HG03097 (cell line): ENCODE data around the gene RNF4.
"Not testable (repeated sequence)": the region's sequence is repeated elsewhere in the genome, so short reads cannot be mapped to it uniquely, and the experiment has no call there.

ENCODE experiments used
- ATAC-seq: cut with Tn5 transposase; IDR thresholded peaks from one replicate; pipeline ENCODE4 v1.9.1; 2021; ENCODE audit not compliant: unreplicated experiment, low FRiP score

The RNF4 gene

DNA sequence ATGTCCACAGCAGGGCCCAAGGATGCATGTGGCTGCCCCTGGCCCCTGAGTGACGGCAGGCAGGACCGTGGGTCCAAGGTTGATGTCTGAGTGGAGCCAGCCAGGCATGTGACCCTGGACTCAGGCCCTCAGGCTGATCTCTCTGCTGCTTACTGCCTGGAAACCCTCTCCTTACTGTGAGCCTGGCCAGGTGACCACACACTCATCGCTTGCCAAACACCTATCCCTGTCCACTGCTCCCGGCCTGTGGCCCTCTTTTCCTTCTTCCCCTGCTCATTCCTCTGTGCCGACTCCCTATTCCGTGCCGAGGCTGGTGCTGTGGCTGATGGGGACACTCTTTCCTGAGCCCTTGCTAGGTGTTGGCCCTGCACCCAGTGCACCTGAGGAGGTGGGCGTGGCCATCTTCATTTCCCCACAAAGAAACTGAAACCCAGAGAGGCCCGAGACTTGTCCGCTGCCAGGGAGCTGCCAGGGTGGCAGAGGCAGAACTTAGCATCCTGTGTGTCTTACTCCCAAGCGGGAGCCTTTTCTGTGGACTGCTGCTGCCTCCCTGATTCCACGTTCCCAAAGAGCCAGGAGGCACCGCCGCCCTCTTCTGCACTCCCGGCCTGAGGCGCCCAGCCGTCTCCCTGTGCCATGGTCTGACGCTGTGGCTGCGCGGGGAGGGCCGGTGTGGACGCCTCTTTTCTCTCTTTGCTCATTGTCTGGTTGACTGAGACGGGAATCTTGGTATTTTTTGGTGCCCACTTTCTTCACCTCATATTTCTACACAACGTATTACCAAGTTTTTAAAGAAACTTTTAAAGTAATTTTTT lies 11.2 kb upstream of the RNF4 start:
- no peak for ATAC-seq

DNA sequence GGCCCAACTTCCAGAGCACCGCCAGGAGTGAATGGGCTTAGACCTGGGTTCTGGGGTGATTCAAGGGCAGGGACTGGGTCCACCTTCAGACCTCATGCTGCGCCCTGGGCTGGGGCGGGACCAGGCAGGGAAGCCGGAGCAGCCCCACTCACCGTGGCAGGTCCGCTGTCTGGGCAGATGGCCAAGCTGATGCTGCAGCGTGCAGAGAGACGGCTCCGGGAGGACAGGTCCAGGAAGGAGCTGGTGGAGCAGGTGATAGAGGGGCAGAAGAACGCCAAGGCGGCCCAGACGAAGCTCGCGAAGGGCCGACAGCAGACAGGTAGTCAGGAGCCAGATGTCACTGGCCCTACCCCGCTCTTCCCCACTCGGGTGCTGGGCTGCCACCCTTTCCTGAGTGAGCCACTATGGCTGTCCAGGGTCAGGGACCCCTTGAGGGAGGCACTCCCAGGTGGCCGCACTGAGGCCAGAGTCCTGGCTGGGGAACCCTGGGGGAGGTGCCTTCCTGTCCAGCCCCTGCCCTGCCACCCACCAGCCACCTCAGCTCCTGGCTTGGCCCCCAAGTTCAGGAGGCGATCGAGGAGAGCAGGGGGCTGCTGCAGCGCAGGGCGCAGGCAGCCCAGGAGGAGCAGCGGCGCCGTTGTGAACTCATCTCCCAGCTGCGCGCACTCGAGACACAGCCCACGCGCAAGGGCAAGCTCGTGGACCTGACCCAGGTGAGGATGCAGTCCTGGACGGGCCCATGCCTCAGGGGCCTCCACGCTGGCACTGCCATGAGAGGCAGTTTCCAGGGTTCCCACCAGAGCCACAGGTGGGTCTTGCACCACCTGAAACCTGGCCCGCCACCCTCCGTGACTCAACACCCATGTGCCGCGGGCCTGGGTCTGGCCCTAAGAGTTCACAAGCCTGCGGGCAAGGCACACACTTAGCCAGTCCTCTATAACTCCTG lies 10.1 kb upstream of the RNF4 start:
- no peak for ATAC-seq

- no peak for ATAC-seq
Observed at GRCh38 chr4:2459589-2460349, 9.1 kb upstream of the RNF4 start.

- ATAC-seq: no peak
Observed at GRCh38 chr4:2461246-2461960, 7.5 kb upstream of the RNF4 start.

GRCh38 chr4:2462218-2462991 lies 6.5 kb upstream of the RNF4 start:
- peak; percentile 66 for ATAC-seq

- ATAC-seq: no peak
Observed at GRCh38 chr4:2462992-2463762, 5.7 kb upstream of the RNF4 start.

DNA sequence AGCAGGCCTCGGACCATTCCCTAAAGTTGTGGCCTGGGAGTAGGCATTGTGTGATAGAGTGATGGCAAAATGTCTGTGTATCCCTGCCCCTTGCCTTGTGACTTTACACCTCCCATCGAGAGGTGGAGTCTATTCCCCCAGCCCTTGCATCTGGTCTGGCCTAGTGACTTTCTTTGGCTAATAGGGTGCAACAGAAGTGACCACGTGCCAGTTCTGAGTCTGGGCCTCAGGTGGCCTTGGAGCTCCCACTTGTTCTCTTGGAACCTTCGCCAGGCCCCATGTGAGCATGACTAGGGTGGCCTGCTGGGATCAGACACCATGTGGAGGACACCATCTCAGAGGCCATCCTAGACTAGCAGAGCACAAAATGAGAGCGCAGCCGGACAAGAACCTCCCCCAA lies 3.9 kb upstream of the RNF4 start:
- ATAC-seq: no peak

DNA sequence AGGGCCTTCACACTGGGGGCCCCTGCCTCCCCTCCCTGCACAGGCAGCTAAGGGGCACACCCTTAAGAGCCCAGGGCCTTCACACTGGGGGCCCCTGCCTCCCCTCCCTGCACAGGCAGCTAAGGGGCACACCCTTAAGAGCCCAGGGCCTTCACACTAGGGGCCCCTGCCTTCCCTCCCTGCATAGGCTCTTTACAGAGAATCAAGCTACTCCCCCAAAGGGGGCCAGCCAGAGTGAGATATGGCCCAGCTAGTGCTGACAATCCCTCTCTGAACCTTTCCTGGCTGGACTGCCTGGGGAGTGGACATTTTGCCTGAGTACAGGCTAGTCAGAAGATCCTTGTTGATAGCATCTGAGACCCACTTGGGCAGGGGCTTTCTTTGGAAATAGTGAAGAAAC lies 3.4 kb upstream of the RNF4 start:
- not testable (repeated sequence) for ATAC-seq

- peak; percentile 41 for ATAC-seq
Observed at GRCh38 chr4:2469192-2469984, 482 bp downstream of the RNF4 start.

GRCh38 chr4:2470791-2471190 lies 1.9 kb downstream of the RNF4 start:
- no peak for ATAC-seq

DNA sequence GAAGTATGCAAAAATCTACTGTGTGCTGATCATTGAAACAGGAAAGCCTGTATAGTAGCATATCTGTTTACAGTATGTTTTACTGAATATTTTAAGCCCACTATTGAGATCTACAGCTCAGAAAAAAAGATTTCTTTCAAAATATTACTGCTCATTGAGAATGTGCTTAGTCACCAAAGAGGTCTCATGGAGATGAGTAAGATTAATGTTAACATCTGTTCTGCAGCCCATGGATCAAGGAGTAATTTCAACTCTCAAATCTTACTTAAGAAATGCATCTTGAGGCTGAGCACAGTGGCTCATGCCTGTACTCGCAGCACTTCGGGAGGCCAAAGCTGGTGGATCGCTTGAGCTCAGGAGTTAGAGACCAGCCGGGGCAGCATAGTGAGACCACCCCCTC lies 3.3 kb downstream of the RNF4 start:
- ATAC-seq: no peak

DNA sequence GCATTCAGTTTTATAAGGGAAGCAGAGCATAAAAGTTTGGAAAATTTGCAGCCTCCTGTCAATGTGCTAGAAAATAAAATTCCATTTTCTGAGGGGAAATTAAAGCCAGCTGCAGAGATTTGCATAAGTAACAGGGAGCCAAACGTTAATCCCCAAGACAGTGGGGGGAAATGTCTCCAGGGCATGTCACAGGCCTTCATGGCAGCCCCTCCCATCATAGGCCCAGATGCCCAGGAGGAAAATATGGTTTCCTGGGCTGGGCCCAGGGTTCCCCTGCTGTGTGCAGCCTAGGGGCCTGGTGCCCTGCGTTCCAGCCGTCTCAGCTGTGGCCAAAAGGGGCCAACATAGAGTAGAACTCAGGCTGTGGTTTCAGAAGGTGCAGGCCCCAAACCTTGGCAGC lies 9.3 kb downstream of the RNF4 start:
- no peak for ATAC-seq

DNA sequence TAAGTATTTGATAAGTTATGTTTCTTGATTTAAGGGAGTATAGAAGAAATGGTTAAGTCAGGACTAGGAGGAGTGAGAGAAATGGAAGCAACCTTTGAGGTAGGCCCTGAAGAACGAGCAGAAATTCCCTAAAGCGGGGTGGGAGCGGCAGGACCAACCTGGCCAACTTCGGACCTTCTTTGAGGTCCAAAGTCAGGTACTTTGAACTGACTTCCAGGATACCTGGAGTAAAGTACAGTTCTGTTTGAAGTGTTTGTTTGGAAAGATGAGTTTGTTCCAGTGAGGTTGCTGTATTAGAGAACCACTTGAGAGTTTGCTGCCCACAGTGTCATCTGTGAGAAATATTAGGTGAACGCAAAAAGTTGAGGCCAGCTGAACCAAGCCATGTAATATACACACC lies 11.7 kb downstream of the RNF4 start:
- no peak for ATAC-seq

DNA sequence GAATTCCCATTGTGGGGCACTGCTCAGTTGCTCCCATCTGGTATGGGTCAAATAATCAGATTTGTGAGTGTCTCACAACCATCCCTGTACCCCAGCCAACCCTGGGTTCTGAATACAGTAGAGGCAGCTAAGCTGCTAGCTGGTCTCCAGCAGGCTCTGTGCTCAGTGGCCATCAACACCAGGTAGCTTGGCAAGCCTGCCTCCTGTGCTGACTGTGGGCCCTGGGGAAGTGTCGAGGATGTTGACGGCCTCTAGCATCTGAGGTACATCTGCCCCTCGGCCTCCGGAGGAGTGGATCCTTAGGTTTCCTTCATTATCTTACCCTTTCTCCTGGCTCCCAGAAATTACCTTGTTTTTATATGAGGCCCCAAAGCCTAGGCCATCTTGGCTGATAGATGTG lies 13.3 kb downstream of the RNF4 start:
- ATAC-seq: no peak

GRCh38 chr4:2482693-2483092 lies 13.8 kb downstream of the RNF4 start:
- peak; percentile 47 for ATAC-seq

DNA sequence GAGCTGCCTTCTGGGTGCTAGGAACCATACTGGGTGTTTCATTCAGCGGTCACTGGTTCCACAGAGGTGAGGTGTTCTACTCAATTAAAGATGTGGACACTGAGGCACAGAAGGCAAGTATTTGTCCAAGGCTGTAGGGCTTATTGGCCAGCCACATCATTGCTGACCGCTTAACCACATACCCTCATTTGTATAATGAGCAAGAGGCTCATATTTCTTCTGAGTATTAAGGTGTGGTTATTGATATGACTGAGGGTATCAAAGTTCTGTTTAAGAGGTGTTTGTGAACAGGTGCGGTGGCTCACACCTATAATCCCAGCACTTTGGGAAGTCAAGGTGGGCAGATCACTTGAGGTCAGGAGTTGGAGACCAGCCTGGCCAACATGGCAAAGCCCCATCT lies 14.3 kb downstream of the RNF4 start:
- ATAC-seq: no peak

DNA sequence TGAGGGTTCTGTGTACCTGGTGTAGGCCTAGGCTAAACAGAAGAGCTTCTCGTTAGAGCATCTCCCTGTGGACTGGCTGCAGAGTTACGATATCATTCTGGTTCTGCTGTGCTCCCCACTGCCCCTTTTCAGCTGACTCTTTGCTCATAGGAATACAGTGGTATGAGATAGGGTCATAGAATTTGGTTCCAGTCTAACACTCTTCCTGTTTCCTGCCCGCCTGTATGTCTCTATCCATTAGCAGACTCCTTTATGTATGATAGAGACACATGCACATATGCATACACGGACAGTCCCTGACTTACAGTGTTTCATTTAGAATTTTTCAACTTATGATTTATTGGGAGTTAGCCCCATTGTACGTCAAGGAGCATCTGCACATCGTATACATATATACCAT lies 15.3 kb downstream of the RNF4 start:
- no peak for ATAC-seq

DNA sequence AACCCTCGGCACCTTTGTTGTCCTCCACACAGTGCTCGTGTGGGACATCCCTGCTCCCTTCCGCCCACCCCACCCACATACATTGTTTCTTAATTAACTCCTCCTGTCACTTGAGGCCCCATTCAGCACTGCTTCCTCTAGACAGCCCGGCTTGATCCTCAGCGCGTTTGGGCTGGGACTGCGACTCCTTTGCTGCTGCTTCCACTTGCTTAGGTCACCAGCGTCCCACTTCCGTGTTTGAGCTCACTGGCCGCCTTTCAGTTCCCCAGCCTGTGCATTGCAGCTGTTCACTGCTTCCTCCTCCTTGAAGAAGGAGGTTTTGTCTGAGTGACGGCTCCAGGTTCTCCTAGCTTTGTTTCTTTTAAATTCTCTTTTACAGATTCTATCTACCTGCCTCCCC lies 16.1 kb downstream of the RNF4 start:
- peak; percentile 54 for ATAC-seq
